Sigmoid colon (tissue), 7 donors: Measurements from ENCODE around the gene MORC2. TPM values are rescaled to one million over a fixed set of nuclear protein-coding genes. Genes with fewer than 3 reads are reported as not detected.

Source experiments
- DNase-seq: peaks from one replicate; pipeline ENCODE4 v3.0.0-alpha.2; 2019
- H3K27ac ChIP-seq, 4 donors: fragments of 200-600 bp; sonication (generic); one replicate each; pipeline ENCODE4 v1.5.1; 2016 to 2019; ENCODE audit warnings: mild to moderate bottlenecking in 1 of 4
- H3K27me3 ChIP-seq, 3 donors: fragments of 200-600 bp; sonication (generic); one replicate each; pipeline ENCODE4 v1.5.1; 2019; ENCODE audit warnings: mild to moderate bottlenecking in 1 of 3
- H3K36me3 ChIP-seq, 4 donors: fragments of 200-600 bp; sonication (generic); one replicate each; pipeline ENCODE4 v1.5.1; 2016 to 2019
- H3K4me1 ChIP-seq, 4 donors: fragments of 200-600 bp; sonication (generic); one replicate each; pipeline ENCODE4 v1.5.1; 2017 to 2019
- H3K4me3 ChIP-seq, 4 donors: fragments of 200-600 bp; sonication (generic); one replicate each; pipeline ENCODE4 v1.5.1; 2017 to 2019; ENCODE audit warnings: mild to moderate bottlenecking in 2 of 4, moderate library complexity in 1 of 4
- H3K9me3 ChIP-seq, 4 donors: fragments of 200-600 bp in 3 of 4; sonication (generic) in 3 of 4; one replicate each; pipeline versions ENCODE4 v1.5.1 to v1.6.1; 2013 to 2019
- EP300 ChIP-seq, 4 donors: sonication (generic); formaldehyde crosslinking; IDR thresholded peaks; one replicate each; pipeline ENCODE4 v1.6.1; 2017; ENCODE audit warnings: antibody characterized with exemption in 4 of 4
- POLR2A ChIP-seq, 2 donors: fragments of 450-650 bp; IDR thresholded peaks; one replicate each; pipeline ENCODE4 v1.6.1; 2016; ENCODE audit warnings: antibody characterized with exemption in 2 of 2, mild to moderate bottlenecking in 2 of 2, moderate library complexity in 2 of 2
- POLR2AphosphoS5 ChIP-seq, 4 donors: sonication (generic); formaldehyde crosslinking; IDR thresholded peaks; one replicate each; pipeline ENCODE4 v1.6.1; 2017; ENCODE audit warnings: antibody characterized with exemption in 4 of 4
- WGBS, 2 donors: extraction: QIAGEN DNeasy Blood & Tissue Kit; methylation state at CpG; one replicate each; pipeline ENCODE4 v1.1.7; 2013; 5-methylcytosine and 5-hydroxymethylcytosine counted together
- intact Hi-C: fragments of 100-400 bp; cut with DNase I; formaldehyde crosslinking; loops from one replicate; pipeline ENCODE4 v1.15.1; 2023
- polyA plus RNA-seq, 3 donors: library from polyadenylated mRNA; stranded (reverse); fragments of 200-250 nt; gene quantifications; one replicate each; pipeline ENCODE4 v1.2.3, GENCODE V29; 2013
- total RNA-seq, 4 donors: library from RNA; depleted of rRNA; stranded (reverse); fragments of >200 nt; gene quantifications; one replicate each; pipeline ENCODE4 v1.1.0, GENCODE V29; 2016
- TF ChIP-seq, protein P1 (sequence below), 4 experiments: fragments of 450-650 bp in 3 of 4; fragments of 200-600 bp in 1 of 4; IDR thresholded peaks; one replicate each; pipeline ENCODE4 v1.5.1; 2016 to 2019; ENCODE audit warnings: antibody characterized with exemption in 4 of 4, mild to moderate bottlenecking in 3 of 4, moderate library complexity in 2 of 4
- donor health status: healthy with polysubstance abuse.
- donor health status: Bipolar disorder and iron deficiency.
- donor health status: healthy.

Gene MORC2
- total RNA-seq (10 to 100 TPM; 13.3 to 42.1 (median 24.4) TPM), polyA plus RNA-seq (10 to 100 TPM in 1 of 3 donors, 1 to 10 TPM in 2; 4.6 to 15.0 (median 7.8) TPM)

DNA sequence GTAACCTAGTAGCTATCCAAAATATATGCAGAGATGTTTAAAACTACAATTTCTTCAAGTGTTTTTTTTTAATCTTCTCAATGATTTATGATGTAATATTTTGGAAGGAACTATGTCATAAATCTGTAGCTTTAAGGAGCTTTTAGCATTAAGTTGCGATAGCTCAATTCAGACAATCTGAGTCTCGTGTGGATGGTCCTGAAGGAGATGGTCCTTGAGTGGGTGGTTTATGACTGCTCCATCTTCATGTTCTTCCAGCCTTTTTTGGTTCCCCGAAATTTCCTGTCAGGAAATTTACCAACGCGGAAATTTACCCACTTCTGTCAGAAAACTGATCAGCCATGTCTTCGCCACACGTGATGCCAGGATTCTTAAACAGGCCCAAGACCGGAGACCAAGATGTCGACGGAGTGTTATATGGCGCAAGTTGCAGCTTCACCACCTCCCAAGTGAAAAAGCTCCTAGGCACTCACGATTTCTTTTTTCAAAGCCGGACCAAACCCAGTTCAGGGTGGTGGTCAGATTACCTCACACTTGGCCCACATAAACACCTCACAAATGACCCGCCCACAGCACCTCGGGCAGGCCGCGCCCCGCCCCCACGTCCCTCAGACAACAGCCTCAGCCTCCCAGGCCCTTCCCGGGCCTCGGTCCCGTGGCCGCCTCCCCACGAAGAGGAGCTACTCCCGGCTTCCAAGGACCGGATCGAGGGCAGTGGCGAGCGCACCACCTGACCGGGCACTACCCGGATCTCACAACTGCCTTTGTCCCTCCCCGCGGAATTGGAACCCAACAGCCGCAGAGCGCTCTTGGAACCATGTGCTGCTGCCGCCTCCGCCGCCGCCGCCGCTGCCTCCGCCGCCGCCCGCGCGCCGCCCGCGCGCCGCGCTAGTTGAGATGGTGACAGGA lies at the start of gene MORC2:
MORC2 (minus strand) TSS at position 760 of the 909 bp plus-strand sequence. CDS start 885 bp downstream, outside the sequence.
- WGBS, 2 donors: 22% methylated on average over 53 of the region's 53 CpGs
- Histone ChIP-seq H3K9me3 (peaks cover 0 to 12% (median 6%) of the 10 kb centered on the region in 4 donors), H3K36me3 (peaks cover 8 to 22% (median 18%) of the 10 kb centered on the region in 4 donors), H3K4me1 (peaks cover 0 to 53% (median 40%) of the 10 kb centered on the region in 4 donors), H3K4me3 (peak within 1 kb of the TSS; percentile 57 to 88 (median 86)), H3K27me3 (no peaks in the 10 kb centered on the region), H3K27ac (peak within 1 kb of the TSS; percentile 95 to 98 (median 96))
- peak; percentile 84 for DNase-seq
- no peak for TF ChIP-seq EP300 (IDR thresholded peaks at IDR 0.05)
- TF ChIP-seq POLR2AphosphoS5 (IDR thresholded peaks at IDR 0.05): no peak
- TF ChIP-seq, protein P1, sequence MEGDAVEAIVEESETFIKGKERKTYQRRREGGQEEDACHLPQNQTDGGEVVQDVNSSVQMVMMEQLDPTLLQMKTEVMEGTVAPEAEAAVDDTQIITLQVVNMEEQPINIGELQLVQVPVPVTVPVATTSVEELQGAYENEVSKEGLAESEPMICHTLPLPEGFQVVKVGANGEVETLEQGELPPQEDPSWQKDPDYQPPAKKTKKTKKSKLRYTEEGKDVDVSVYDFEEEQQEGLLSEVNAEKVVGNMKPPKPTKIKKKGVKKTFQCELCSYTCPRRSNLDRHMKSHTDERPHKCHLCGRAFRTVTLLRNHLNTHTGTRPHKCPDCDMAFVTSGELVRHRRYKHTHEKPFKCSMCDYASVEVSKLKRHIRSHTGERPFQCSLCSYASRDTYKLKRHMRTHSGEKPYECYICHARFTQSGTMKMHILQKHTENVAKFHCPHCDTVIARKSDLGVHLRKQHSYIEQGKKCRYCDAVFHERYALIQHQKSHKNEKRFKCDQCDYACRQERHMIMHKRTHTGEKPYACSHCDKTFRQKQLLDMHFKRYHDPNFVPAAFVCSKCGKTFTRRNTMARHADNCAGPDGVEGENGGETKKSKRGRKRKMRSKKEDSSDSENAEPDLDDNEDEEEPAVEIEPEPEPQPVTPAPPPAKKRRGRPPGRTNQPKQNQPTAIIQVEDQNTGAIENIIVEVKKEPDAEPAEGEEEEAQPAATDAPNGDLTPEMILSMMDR (IDR thresholded peaks at IDR 0.05): no peak
- no peak for TF ChIP-seq POLR2A (IDR thresholded peaks at IDR 0.05)
- intact Hi-C loops: loop anchor here (2.0 kb wide), 1 partner anchor 89 kb away; no protein-coding TSS in a partner anchor

DNA sequence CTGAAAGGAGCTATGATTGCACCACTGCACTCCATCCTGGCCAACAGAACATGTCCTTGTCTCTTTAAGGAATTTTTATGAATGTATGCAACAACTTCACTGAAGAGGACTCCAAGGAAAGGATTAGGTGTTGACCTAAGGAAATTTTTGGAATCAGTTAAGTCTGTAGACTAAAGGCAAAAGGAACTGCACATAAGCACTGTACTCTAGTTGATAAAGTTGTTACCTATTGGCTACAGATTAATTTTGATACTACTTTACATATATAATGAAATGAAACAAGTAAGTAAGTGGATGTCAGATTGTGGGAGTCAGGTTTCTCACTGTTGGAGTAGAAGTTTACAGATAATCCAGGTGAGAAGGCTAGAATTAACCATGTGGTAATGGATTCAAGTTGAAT lies 37.0 kb upstream of the MORC2 start:
- no peaks in the 10 kb centered on the region for H3K27me3 ChIP-seq
- no peaks in the 10 kb centered on the region for H3K4me1 ChIP-seq
- H3K27ac ChIP-seq: no peak overlapping the region
- H3K36me3 ChIP-seq: no peaks in the 10 kb centered on the region
- H3K4me3 ChIP-seq: no peak overlapping the region
- intact Hi-C loops: no loop called here
- TF ChIP-seq EP300 (IDR thresholded peaks at IDR 0.05): no peak
- TF ChIP-seq POLR2AphosphoS5 (IDR thresholded peaks at IDR 0.05): no peak
- TF ChIP-seq POLR2A (IDR thresholded peaks at IDR 0.05): no peak
- H3K9me3 ChIP-seq: peaks cover 0 to 6% (median 1%) of the 10 kb centered on the region in 4 donors
- DNase-seq: no peak

DNA sequence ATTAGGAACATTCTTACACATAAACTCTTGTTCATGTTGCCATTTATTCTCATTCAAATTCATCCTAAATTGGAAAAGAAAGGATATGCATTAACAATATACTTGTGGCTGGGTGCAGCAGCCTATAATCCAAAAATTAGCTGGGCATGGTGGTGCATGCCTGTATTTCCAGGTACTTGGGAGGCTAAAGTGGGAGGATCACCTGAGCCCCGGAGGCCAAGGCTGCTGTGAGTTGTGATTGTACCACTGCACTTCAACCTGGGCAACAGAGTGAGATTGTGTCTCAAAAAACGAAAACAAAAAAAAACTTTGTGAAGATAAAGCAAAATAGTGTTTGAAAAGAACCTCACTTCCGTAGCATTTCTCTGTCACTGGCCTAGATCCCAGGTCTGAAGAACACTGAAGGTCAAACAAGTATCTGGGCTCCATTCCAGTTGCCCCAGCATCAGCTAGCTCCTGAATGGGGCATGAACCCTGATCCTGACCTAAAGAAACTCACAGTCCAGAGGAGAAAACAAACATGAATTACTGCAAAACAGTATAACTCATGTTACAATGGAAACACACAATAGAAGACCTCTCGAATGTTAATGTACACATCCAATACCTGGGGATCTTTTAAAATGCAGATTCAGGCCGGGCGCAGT lies 32.7 kb upstream of the MORC2 start:
- peaks cover 0 to 6% (median 1%) of the 10 kb centered on the region in 4 donors for H3K9me3 ChIP-seq
- no peaks in the 10 kb centered on the region for H3K27me3 ChIP-seq
- H3K4me3 ChIP-seq: no peak overlapping the region
- H3K27ac ChIP-seq: no peak overlapping the region
- no peaks in the 10 kb centered on the region for H3K4me1 ChIP-seq
- 89 to 91% methylated on average over 6 of the region's 6 CpGs for WGBS, 2 donors
- no peak for DNase-seq
- H3K36me3 ChIP-seq: no peaks in the 10 kb centered on the region
- intact Hi-C loops: no loop called here
- no peak for TF ChIP-seq POLR2AphosphoS5 (IDR thresholded peaks at IDR 0.05)
- no peak for TF ChIP-seq EP300 (IDR thresholded peaks at IDR 0.05)
- TF ChIP-seq POLR2A (IDR thresholded peaks at IDR 0.05): no peak
- TF ChIP-seq, protein P1 (IDR thresholded peaks at IDR 0.05): no peak

DNA sequence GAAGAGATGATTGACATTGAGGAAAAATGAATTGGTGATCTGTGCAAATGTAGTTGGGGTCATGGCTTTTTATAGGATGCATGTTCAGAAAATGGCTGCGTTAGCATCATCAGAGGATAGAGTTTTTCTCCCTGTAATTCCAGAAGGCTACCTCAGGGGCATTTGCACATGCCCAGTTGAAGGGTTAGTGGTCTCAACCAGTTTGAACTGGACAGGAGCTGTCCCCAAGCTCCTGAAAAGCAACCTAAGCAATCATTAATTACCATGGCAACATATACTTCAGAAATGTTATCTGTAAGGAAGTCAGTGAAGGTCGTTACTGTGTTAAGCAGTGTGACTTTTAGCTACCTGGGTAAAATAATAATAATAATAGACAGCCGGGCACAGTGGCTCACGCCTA lies 29.8 kb upstream of the MORC2 start:
- Histone ChIP-seq H3K36me3 (no peaks in the 10 kb centered on the region), H3K4me3 (no peak overlapping the region), H3K4me1 (no peaks in the 10 kb centered on the region), H3K27me3 (no peaks in the 10 kb centered on the region), H3K9me3 (no peaks in the 10 kb centered on the region), H3K27ac (no peak overlapping the region)
- no peak for DNase-seq
- WGBS, 2 donors: 83 to 89% methylated on average over 4 of the region's 4 CpGs
- intact Hi-C loops: no loop called here
- TF ChIP-seq, protein P1 (IDR thresholded peaks at IDR 0.05): no peak
- no peak for TF ChIP-seq POLR2A (IDR thresholded peaks at IDR 0.05)
- TF ChIP-seq EP300 (IDR thresholded peaks at IDR 0.05): no peak
- no peak for TF ChIP-seq POLR2AphosphoS5 (IDR thresholded peaks at IDR 0.05)

DNA sequence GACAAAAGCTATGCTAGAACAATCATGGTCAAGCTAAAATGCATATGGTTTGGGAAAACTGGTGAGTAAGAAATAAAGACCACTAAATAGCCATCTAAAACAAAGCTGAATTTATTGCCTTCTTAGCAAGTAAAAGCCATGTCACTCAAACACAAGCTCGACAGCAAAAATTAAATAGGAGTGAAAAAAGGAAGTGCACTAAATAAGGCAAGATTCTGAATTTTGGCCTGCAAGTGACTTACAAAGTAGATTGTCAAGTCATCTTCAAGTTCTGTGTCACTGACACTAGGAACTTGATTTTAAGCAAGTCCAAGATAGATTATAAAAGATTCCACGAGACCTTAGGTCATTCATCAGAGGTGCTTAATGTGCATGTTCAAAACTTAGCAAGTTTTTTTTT lies 27.9 kb upstream of the MORC2 start:
- no peaks in the 10 kb centered on the region for H3K4me1 ChIP-seq
- intact Hi-C loops: no loop called here
- no peaks in the 10 kb centered on the region for H3K27me3 ChIP-seq
- DNase-seq: no peak
- no peaks in the 10 kb centered on the region for H3K36me3 ChIP-seq
- no peak overlapping the region for H3K27ac ChIP-seq
- H3K4me3 ChIP-seq: no peak overlapping the region
- 56 to 71% methylated on average over 2 of the region's 2 CpGs for WGBS, 2 donors
- TF ChIP-seq EP300 (IDR thresholded peaks at IDR 0.05): no peak
- TF ChIP-seq, protein P1 (IDR thresholded peaks at IDR 0.05): no peak
- TF ChIP-seq POLR2AphosphoS5 (IDR thresholded peaks at IDR 0.05): no peak
- TF ChIP-seq POLR2A (IDR thresholded peaks at IDR 0.05): no peak
- H3K9me3 ChIP-seq: no peaks in the 10 kb centered on the region
